SU-DHL-6 (cell line): ENCODE measurements around the gene COQ10B.

Experiments
- CTCF ChIP-seq: fragments of 200-600 bp; sonication (generic); IDR thresholded peaks from one replicate; pipeline ENCODE4 v1.5.1; 2017; ENCODE audit warnings: antibody characterized with exemption, mild to moderate bottlenecking, low read length, moderate library complexity; ENCODE audit not compliant: insufficient read depth, poor library complexity, severe bottlenecking
- EZH2phosphoT487 ChIP-seq: fragments of 200-600 bp; sonication (generic), shearing (Covaris generic); conservative IDR thresholded peaks from 2 replicates; pipeline ENCODE4 v1.6.1; 2018; ENCODE audit warnings: mild to moderate bottlenecking, antibody characterized with exemption, low read length, moderate library complexity, mixed read lengths

GRCh38 chr2:197431858-197432257 lies 21.5 kb upstream of the COQ10B start:
- TF ChIP-seq CTCF (no peak), EZH2phosphoT487 (no peak)
